H9 (cell line): ENCODE measurements around the gene RCAN1. TPM values are rescaled to one million over a fixed set of nuclear protein-coding genes. Genes with fewer than 3 reads are reported as not detected.

ENCODE experiments used
- DNase-seq: peaks from one replicate; pipeline ENCODE4 v3.0.0-alpha.2; 2017
- H2AFZ ChIP-seq: one replicate; pipeline ENCODE4 v1.6.1; 2013; ENCODE audit warnings: mild to moderate bottlenecking, low read length, control low read depth, moderate library complexity
- H2AK5ac ChIP-seq: 2 replicates; pipeline ENCODE4 v1.6.1; 2013; ENCODE audit warnings: low read length, control low read depth, mixed read lengths; ENCODE audit not compliant: insufficient read length
- H2BK120ac ChIP-seq: one replicate; pipeline ENCODE4 v1.6.1; 2013; ENCODE audit warnings: low read depth, mild to moderate bottlenecking, low read length, control low read depth, inconsistent platforms; ENCODE audit not compliant: poor library complexity, severe bottlenecking
- H2BK12ac ChIP-seq: 2 replicates; pipeline ENCODE4 v1.6.1; 2013; ENCODE audit warnings: low read length, control low read depth, mixed read lengths, low read depth; ENCODE audit not compliant: insufficient read length
- H2BK15ac ChIP-seq: 2 replicates; pipeline ENCODE4 v1.6.1; 2013; ENCODE audit warnings: low read depth, low read length, control low read depth
- H2BK20ac ChIP-seq: one replicate; pipeline ENCODE4 v1.6.1; 2013; ENCODE audit warnings: low read depth, mild to moderate bottlenecking, low read length, control low read depth, inconsistent platforms; ENCODE audit not compliant: poor library complexity, severe bottlenecking
- H2BK5ac ChIP-seq: 2 replicates; pipeline ENCODE4 v1.6.1; 2013; ENCODE audit warnings: low read length, control low read depth, mixed read lengths; ENCODE audit not compliant: insufficient read length
- H3K14ac ChIP-seq: 2 replicates; pipeline ENCODE4 v1.6.1; 2013; ENCODE audit warnings: low read length, control low read depth; ENCODE audit not compliant: insufficient read depth
- H3K18ac ChIP-seq: 2 replicates; pipeline ENCODE4 v1.6.1; 2013; ENCODE audit warnings: low read depth, mild to moderate bottlenecking, mixed read lengths, low read length, control low read depth; ENCODE audit not compliant: insufficient read length
- H3K23ac ChIP-seq: 2 replicates; pipeline ENCODE4 v1.6.1; 2013; ENCODE audit warnings: low read length, control low read depth, mixed read lengths, low read depth; ENCODE audit not compliant: insufficient read length
- H3K23me2 ChIP-seq: 2 replicates; pipeline ENCODE4 v1.6.1; 2013; ENCODE audit warnings: low read depth, mild to moderate bottlenecking, mixed read lengths, low read length, control low read depth; ENCODE audit not compliant: insufficient read length, poor library complexity, severe bottlenecking
- H3K27ac ChIP-seq: 2 replicates; pipeline ENCODE4 v1.5.1; 2013; ENCODE audit warnings: low read length, control low read depth, mixed read lengths, low read depth; ENCODE audit not compliant: insufficient read length
- H3K27me3 ChIP-seq: 2 replicates; pipeline ENCODE4 v1.6.1; 2013; ENCODE audit warnings: low read length, control low read depth, inconsistent platforms; ENCODE audit not compliant: insufficient read depth
- H3K4ac ChIP-seq: 2 replicates; pipeline ENCODE4 v1.6.1; 2013; ENCODE audit warnings: low read depth, mild to moderate bottlenecking, control low read depth, inconsistent platforms, low read length, moderate library complexity
- H3K4me1 ChIP-seq: 2 replicates; pipeline ENCODE4 v1.6.1; 2013; ENCODE audit warnings: low read length, control low read depth, inconsistent platforms; ENCODE audit not compliant: insufficient read depth
- H3K4me2 ChIP-seq: 2 replicates; pipeline ENCODE4 v1.6.1; 2013; ENCODE audit warnings: low read length, control low read depth, mixed read lengths; ENCODE audit not compliant: insufficient read length, insufficient read depth
- H3K56ac ChIP-seq: 2 replicates; pipeline ENCODE4 v1.6.1; 2013; ENCODE audit warnings: low read depth, mild to moderate bottlenecking, mixed read lengths, low read length, control low read depth; ENCODE audit not compliant: insufficient read length
- H3K79me1 ChIP-seq: 2 replicates; pipeline ENCODE4 v1.6.1; 2013; ENCODE audit warnings: low read depth, mild to moderate bottlenecking, moderate library complexity, low read length, control low read depth, inconsistent platforms; ENCODE audit not compliant: insufficient read depth, poor library complexity, severe bottlenecking
- H3K79me2 ChIP-seq: 2 replicates; pipeline ENCODE4 v1.6.1; 2013; ENCODE audit warnings: low read length, control low read depth, inconsistent platforms; ENCODE audit not compliant: insufficient read depth
- H3K9ac ChIP-seq: 2 replicates; pipeline ENCODE4 v1.6.1; 2013; ENCODE audit warnings: low read length, control low read depth, mixed read lengths; ENCODE audit not compliant: insufficient read length; ENCODE audit errors: extremely low read depth
- H3K9me3 ChIP-seq: one replicate; pipeline ENCODE4 v1.6.1; 2013; ENCODE audit warnings: low read depth, low read length, inconsistent platforms; ENCODE audit not compliant: control insufficient read depth
- H3T11ph ChIP-seq: one replicate; pipeline ENCODE4 v1.6.1; 2013; ENCODE audit warnings: mild to moderate bottlenecking, low read length, control low read depth, inconsistent platforms
- H4K20me1 ChIP-seq: one replicate; pipeline ENCODE4 v1.6.1; 2013; ENCODE audit not compliant: control insufficient read depth, insufficient read length, insufficient read depth
- H4K5ac ChIP-seq: 2 replicates; pipeline ENCODE4 v1.6.1; 2013; ENCODE audit warnings: low read depth, mild to moderate bottlenecking, mixed read lengths, low read length, control low read depth; ENCODE audit not compliant: insufficient read length
- H4K8ac ChIP-seq: replicated peaks from 2 replicates; pipeline ENCODE4 v1.6.1; 2013; ENCODE audit warnings: low read length, control low read depth, mixed read lengths, low read depth; ENCODE audit not compliant: insufficient read length
- H4K91ac ChIP-seq: 2 replicates; pipeline ENCODE4 v1.6.1; 2013; ENCODE audit warnings: low read depth, mild to moderate bottlenecking, moderate library complexity, mixed read lengths, low read length, control low read depth; ENCODE audit not compliant: insufficient read length
- H3K27ac Mint-ChIP-seq, 3 experiments: 2 replicates in 2 of 3; 3 replicates in 1 of 3; pipeline ENCODE4 v1.8.0; 2020 to 2021; ENCODE audit warnings: mixed read lengths in 3 of 3, mild to moderate bottlenecking in 1 of 3, moderate library complexity in 1 of 3
- H3K27me3 Mint-ChIP-seq: 2 replicates; pipeline ENCODE4 v1.8.0; 2021; ENCODE audit warnings: low read depth, mild to moderate bottlenecking, moderate library complexity, mixed read lengths
- H3K36me3 Mint-ChIP-seq, 3 experiments: 2 replicates in 2 of 3; 3 replicates in 1 of 3; pipeline ENCODE4 v1.8.0; 2020 to 2021; ENCODE audit warnings: low read depth in 3 of 3, mixed read lengths in 3 of 3; ENCODE audit not compliant: insufficient read depth in 1 of 3
- H3K4me1 Mint-ChIP-seq, 2 experiments: 2 replicates each; pipeline ENCODE4 v1.8.0; 2020; ENCODE audit warnings: mixed read lengths in 2 of 2
- H3K4me3 Mint-ChIP-seq, 2 experiments: 2 replicates in 1 of 2; 3 replicates in 1 of 2; pipeline ENCODE4 v1.8.0; 2020 to 2021; ENCODE audit warnings: mild to moderate bottlenecking in 2 of 2, mixed read lengths in 2 of 2, moderate library complexity in 1 of 2
- H3K9me3 Mint-ChIP-seq, 2 experiments: 2 replicates in 1 of 2; 3 replicates in 1 of 2; pipeline ENCODE4 v1.8.0; 2020; ENCODE audit warnings: mild to moderate bottlenecking in 2 of 2, mixed read lengths in 2 of 2, moderate library complexity in 1 of 2
- CTCF ChIP-seq: fragments of 200-600 bp; sonication (generic); conservative IDR thresholded peaks from 3 replicates; pipeline ENCODE4 v1.8.0; 2021; ENCODE audit warnings: antibody characterized with exemption, mild to moderate bottlenecking
- WGBS: extraction: QIAGEN DNeasy Blood & Tissue Kit; methylation state at CpG from one replicate; pipeline ENCODE4 v1.1.7; 2013; ENCODE audit warnings: missing lambda C conversion rate, low lambda C conversion rate, mixed read lengths; ENCODE audit not compliant: insufficient read length; ENCODE audit errors: extremely low coverage; 5-methylcytosine and 5-hydroxymethylcytosine counted together
- total RNA-seq: library from RNA; stranded (reverse); gene quantifications from 2 replicates; pipeline ENCODE4 v1.2.1, GENCODE V29; 2021

Gene RCAN1
- total RNA-seq, 1 experiment from 2014 or later = 7.0 TPM

GRCh38 chr21:34644825-34645224, 29.9 kb upstream of the RCAN1 start:
- Histone ChIP-seq H2BK12ac (no peak overlapping the region), H3K4me1 (no peaks in the 10 kb centered on the region), H4K20me1 (no peaks in the 10 kb centered on the region), H2BK5ac (no peak overlapping the region), H3K56ac (no peak overlapping the region), H2BK20ac (no peak overlapping the region), H4K5ac (no peak overlapping the region), H2AK5ac (no peak overlapping the region), H3T11ph (no peak overlapping the region), H2BK15ac (no peak overlapping the region), H3K79me1 (no peaks in the 10 kb centered on the region), H3K9me3 (no peaks in the 10 kb centered on the region), H3K9ac (no peak overlapping the region), H3K18ac (no peak overlapping the region), H3K27ac (no peak overlapping the region), H4K91ac (no peak overlapping the region), H2AFZ (no peak overlapping the region), H3K23me2 (no peaks in the 10 kb centered on the region), H3K23ac (no peak overlapping the region), H2BK120ac (no peak overlapping the region), H3K27me3 (no peaks in the 10 kb centered on the region), H3K14ac (no peak overlapping the region), H3K4me2 (no peak overlapping the region), H3K79me2 (no peaks in the 10 kb centered on the region), H4K8ac (no peak overlapping the region), H3K4ac (no peak overlapping the region)
- Mint-ChIP-seq H3K27me3 (peaks cover 8% of the 10 kb centered on the region), H3K9me3 (no peaks in the 10 kb centered on the region), H3K27ac (no peak overlapping the region), H3K4me1 (peaks cover 2 to 3% of the 10 kb centered on the region in 2 experiments; a peak in 2 of 4 replicates), H3K36me3 (no peaks in the 10 kb centered on the region; a peak in 1 of 7 replicates), H3K4me3 (no peak overlapping the region)
- TF ChIP-seq CTCF = no peak
- WGBS = no CpG with 5 or more reads among the region's 4 CpGs
- DNase-seq = no peak
